Measurements from ENCODE around the gene KLK1. TPM values are rescaled to one million over a fixed set of nuclear protein-coding genes. Genes with fewer than 3 reads are reported as not detected.

Gene KLK1
- polyA plus RNA-seq, 3 donors: 0.66 to 0.72 TPM; not detected in 1

GRCh38 chr19:50843205-50843604, 19.6 kb upstream of the KLK1 start:
- Histone ChIP-seq H3K4me3 (replicated peaks in 1 of 3; ENCODE audit: low read depth in 2 of 3, low read length in 3 of 3) (no peak overlapping the region), H3K9ac (ENCODE audit: insufficient read depth, low read length, poor library complexity, severe bottlenecking) (no peak overlapping the region), H3K9me3 (replicated peaks in 1 of 2; ENCODE audit: control insufficient read depth in 1 of 2, insufficient read depth in 1 of 2, low read length in 2 of 2) (no peaks in the 10 kb centered on the region), H3K4me1 (ENCODE audit: control insufficient read depth in 1 of 2, insufficient read depth in 2 of 2, low read length in 2 of 2) (no peaks in the 10 kb centered on the region), H3K4me2 (replicated peaks; ENCODE audit: extremely low read depth, low read length, poor library complexity, severe bottlenecking) (no peak overlapping the region), H2AFZ (ENCODE audit: insufficient read depth, low read depth, low read length, poor library complexity, severe bottlenecking) (no peak overlapping the region), H3K36me3 (replicated peaks in 1 of 2; ENCODE audit: control insufficient read depth in 1 of 2, insufficient read depth in 2 of 2, low read length in 2 of 2) (no peaks in the 10 kb centered on the region), H3K79me2 (ENCODE audit: insufficient read depth, low read length) (no peaks in the 10 kb centered on the region), H3K27ac (ENCODE audit: low read depth in 1 of 2, low read length in 2 of 2) (no peak overlapping the region), H4K20me1 (ENCODE audit: insufficient read depth, low read length) (no peaks in the 10 kb centered on the region), H3K27me3 (ENCODE audit: control insufficient read depth in 2 of 2, insufficient read depth in 2 of 2, low read length in 2 of 2) (no peaks in the 10 kb centered on the region)
- Mint-ChIP-seq H3K27ac (no peak overlapping the region), H3K4me3 (no peak overlapping the region), H3K9me3 (peaks cover 4 to 12% (median 6%) of the 10 kb centered on the region in 7 donors), H3K27me3 (ENCODE audit: low read depth in 3 of 3) (peaks cover 16 to 36% (median 17%) of the 10 kb centered on the region in 3 donors), H3K36me3 (no peaks in the 10 kb centered on the region), H3K4me1 (no peaks in the 10 kb centered on the region)
- no peak for TF ChIP-seq CTCF (IDR thresholded peaks at IDR 0.05)
- intact Hi-C loops (cut with micrococcal nuclease): no loop called here
- WGBS (ENCODE audit: insufficient coverage): no CpG with 5 or more reads among the region's 2 CpGs
- DNase-seq: no peak

GRCh38 chr19:50842130-50842529, 18.5 kb upstream of the KLK1 start:
- Histone ChIP-seq H2AFZ (ENCODE audit: insufficient read depth, low read depth, low read length, poor library complexity, severe bottlenecking) (no peak overlapping the region), H3K27ac (ENCODE audit: low read depth in 1 of 2, low read length in 2 of 2) (no peak overlapping the region), H3K79me2 (ENCODE audit: insufficient read depth, low read length) (no peaks in the 10 kb centered on the region), H3K27me3 (ENCODE audit: control insufficient read depth in 2 of 2, insufficient read depth in 2 of 2, low read length in 2 of 2) (peaks cover 0 to 7% of the 10 kb centered on the region in 2 donors), H3K4me2 (replicated peaks; ENCODE audit: extremely low read depth, low read length, poor library complexity, severe bottlenecking) (no peak overlapping the region), H3K36me3 (replicated peaks in 1 of 2; ENCODE audit: control insufficient read depth in 1 of 2, insufficient read depth in 2 of 2, low read length in 2 of 2) (no peaks in the 10 kb centered on the region), H3K9ac (ENCODE audit: insufficient read depth, low read length, poor library complexity, severe bottlenecking) (no peak overlapping the region), H3K4me1 (ENCODE audit: control insufficient read depth in 1 of 2, insufficient read depth in 2 of 2, low read length in 2 of 2) (no peaks in the 10 kb centered on the region), H4K20me1 (ENCODE audit: insufficient read depth, low read length) (no peaks in the 10 kb centered on the region), H3K4me3 (replicated peaks in 1 of 3; ENCODE audit: low read depth in 2 of 3, low read length in 3 of 3) (no peak overlapping the region), H3K9me3 (replicated peaks in 1 of 2; ENCODE audit: control insufficient read depth in 1 of 2, insufficient read depth in 1 of 2, low read length in 2 of 2) (no peaks in the 10 kb centered on the region)
- no peak for TF ChIP-seq CTCF (IDR thresholded peaks at IDR 0.05)
- no peaks in the 10 kb centered on the region for H3K36me3 Mint-ChIP-seq
- H3K9me3 Mint-ChIP-seq: peaks cover 4 to 12% (median 6%) of the 10 kb centered on the region in 7 donors
- 85% methylated on average over 2 of the region's 6 CpGs for WGBS (ENCODE audit: insufficient coverage)
- no peaks in the 10 kb centered on the region for H3K4me1 Mint-ChIP-seq
- intact Hi-C loops (cut with micrococcal nuclease): no loop called here
- no peak for DNase-seq
- H3K27me3 Mint-ChIP-seq (ENCODE audit: low read depth in 3 of 3): peaks cover 20 to 42% (median 24%) of the 10 kb centered on the region in 3 donors
- no peak overlapping the region for H3K4me3 Mint-ChIP-seq
- no peak overlapping the region for H3K27ac Mint-ChIP-seq
